AG04450 (cell line): ENCODE results near the gene SELE. TPM values are rescaled to one million over a fixed set of nuclear protein-coding genes. Genes with fewer than 3 reads are reported as not detected.

Experiments
- CTCF ChIA-PET: fragments of 300-600, 350-600 bp; formaldehyde crosslinking; extraction: SDS; loops from one replicate; lab custom pipeline; 2022; ENCODE audit warnings: antibody characterized with exemption, inconsistent platforms; lab: Charles Lee
- POLR2A ChIA-PET: fragments of 350-600 bp; formaldehyde crosslinking; extraction: SDS; loops from one replicate; lab custom pipeline; 2021; ENCODE audit warnings: antibody characterized with exemption, inconsistent platforms; lab: Yijun Ruan, JAX
- DNase-seq: peaks from one replicate; pipeline ENCODE4 v3.0.0-alpha.2; 2011; ENCODE audit warnings: low read depth, low spot score
- H3K27ac ChIP-seq: one replicate; pipeline ENCODE4 v1.5.1; 2012; ENCODE audit warnings: low read depth, low read length, control low read depth
- H3K27me3 ChIP-seq: one replicate; pipeline ENCODE4 v1.6.0; 2012; ENCODE audit warnings: low read length; ENCODE audit not compliant: control insufficient read depth, insufficient read depth
- H3K4me3 ChIP-seq: 2 replicates; pipeline ENCODE4 v1.5.1; 2011; ENCODE audit warnings: mild to moderate bottlenecking, low read depth, low read length, control low read depth
- H3K9me3 ChIP-seq: 2 replicates; pipeline ENCODE4 v1.5.1; 2012; ENCODE audit warnings: low read length; ENCODE audit not compliant: control insufficient read depth, insufficient read depth
- polyA plus RNA-seq: library from polyadenylated mRNA; depleted of rRNA; stranded (reverse); fragments of >200 nt; gene quantifications from 2 replicates; pipeline ENCODE4 v1.2.3, GENCODE V29; 2011
- TF ChIP-seq, protein P1 (sequence below): IDR thresholded peaks from 2 replicates; pipeline ENCODE4 v1.5.1; 2011; ENCODE audit warnings: low read depth, low read length, control low read depth, inconsistent platforms

The SELE gene
- polyA plus RNA-seq, 1 experiment: not detected

DNA sequence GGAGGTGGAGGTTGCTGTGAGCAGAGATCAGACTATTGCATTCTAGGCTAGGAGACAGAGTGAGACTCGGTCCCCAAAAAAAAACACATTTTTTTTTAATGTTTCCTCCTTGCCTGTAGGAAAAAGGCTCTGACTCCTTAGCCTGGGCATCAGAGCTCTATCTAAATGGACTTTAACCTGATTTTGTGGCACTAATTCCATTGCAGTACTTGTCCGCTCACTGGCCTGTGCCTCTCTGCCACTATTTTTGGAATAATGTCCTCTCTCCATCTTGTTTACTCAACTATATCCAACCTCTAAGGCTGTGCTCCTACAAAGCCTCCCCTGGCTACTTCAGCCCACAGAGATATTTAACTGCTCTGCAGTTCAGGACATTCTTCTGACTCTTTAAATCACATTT, 34.3 kb upstream of the SELE start:
- POLR2A ChIA-PET: no interaction called here
- Histone ChIP-seq H3K27ac (no peak overlapping the region), H3K4me3 (no peak overlapping the region), H3K9me3 (no peaks in the 10 kb centered on the region), H3K27me3 (peaks cover 13% of the 10 kb centered on the region)
- DNase-seq: no peak
- CTCF ChIA-PET: no interaction called here
- TF ChIP-seq, protein P1, sequence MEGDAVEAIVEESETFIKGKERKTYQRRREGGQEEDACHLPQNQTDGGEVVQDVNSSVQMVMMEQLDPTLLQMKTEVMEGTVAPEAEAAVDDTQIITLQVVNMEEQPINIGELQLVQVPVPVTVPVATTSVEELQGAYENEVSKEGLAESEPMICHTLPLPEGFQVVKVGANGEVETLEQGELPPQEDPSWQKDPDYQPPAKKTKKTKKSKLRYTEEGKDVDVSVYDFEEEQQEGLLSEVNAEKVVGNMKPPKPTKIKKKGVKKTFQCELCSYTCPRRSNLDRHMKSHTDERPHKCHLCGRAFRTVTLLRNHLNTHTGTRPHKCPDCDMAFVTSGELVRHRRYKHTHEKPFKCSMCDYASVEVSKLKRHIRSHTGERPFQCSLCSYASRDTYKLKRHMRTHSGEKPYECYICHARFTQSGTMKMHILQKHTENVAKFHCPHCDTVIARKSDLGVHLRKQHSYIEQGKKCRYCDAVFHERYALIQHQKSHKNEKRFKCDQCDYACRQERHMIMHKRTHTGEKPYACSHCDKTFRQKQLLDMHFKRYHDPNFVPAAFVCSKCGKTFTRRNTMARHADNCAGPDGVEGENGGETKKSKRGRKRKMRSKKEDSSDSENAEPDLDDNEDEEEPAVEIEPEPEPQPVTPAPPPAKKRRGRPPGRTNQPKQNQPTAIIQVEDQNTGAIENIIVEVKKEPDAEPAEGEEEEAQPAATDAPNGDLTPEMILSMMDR: no peak

DNA sequence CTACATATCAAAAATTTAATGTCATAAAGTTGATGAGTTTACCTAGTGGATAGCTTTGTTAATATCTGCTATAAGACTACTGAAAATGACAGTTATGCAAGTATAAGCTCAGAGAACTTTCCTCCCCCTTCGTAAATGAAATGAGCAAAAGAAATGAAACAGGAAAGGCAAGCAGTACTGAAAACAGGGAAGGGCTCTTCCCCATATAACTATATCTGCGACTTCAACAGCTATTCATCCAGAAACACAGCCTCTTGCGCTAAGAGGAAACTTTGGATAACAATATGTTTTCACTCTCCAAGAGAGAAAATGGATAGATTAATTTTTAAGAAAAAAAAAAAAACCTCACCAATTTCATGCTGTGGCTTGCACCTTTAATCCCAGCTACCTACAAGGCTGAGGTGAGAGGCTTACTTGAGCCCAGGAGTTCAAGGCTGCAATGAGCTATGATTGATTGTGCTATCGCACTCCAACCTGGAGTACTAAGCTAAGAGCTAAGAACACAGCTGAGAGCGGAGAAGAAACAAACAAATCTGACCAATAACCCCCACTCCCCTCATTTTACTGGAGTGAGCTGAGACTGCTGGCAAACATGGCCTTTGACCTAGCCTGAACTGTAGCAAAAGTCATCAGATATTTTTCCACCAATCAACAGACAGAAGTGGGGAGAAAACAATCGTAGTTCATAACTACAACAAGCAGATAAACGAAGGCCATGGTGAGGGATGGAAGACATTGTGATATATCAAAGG, 31.9 kb upstream of the SELE start:
- Histone ChIP-seq H3K9me3 (no peaks in the 10 kb centered on the region), H3K27me3 (peaks cover 11% of the 10 kb centered on the region), H3K27ac (no peak overlapping the region), H3K4me3 (no peak overlapping the region)
- DNase-seq: no peak
- TF ChIP-seq, protein P1: no peak
- ChIA-PET CTCF (no interaction called here), POLR2A (no interaction called here)

DNA sequence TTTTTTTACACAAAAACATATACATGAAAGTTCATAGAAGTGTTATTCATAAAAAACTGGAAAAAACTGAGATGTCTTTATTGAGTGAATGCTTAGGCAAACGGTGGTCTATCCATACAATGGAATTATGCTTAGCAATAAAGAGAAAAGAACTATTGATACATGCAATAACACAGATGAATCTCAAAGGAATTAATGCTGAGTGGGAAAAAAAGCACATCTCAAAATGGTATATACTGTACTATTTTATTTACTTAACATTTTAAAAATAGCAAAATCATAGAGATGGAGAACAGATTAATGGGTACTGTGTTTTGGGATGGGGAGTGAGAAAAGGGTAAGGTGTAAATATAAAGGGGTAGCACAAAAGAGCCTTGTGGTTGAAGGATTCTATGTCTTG, 31.0 kb upstream of the SELE start:
- ChIA-PET CTCF (interaction anchor here (0.7 kb wide), 1 partner anchor 28 kb away, joined by 4 read pairs; no protein-coding TSS in a partner anchor), POLR2A (no interaction called here)
- H3K4me3 ChIP-seq: no peak overlapping the region
- no peaks in the 10 kb centered on the region for H3K9me3 ChIP-seq
- DNase-seq: no peak
- H3K27ac ChIP-seq: no peak overlapping the region
- TF ChIP-seq, protein P1: no peak
- H3K27me3 ChIP-seq: peaks cover 8% of the 10 kb centered on the region

DNA sequence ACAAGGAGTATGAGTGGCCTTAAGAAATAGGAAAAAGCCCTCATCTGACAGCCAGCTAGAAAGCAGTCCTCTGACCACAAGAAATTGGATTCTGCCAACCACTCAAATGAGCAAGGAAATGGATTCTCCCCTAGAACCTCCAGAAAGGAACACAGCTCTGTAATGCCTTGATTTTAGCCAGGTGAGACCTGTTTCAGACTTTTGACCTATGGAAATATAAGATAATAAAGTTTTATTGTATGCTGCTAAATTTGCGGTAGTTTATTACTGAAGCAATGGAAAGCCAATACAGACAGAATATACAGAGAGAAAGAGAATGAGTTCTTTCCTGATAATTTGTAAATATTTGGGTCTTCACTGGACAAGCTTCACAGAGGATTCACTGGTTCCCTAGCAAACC, 28.8 kb upstream of the SELE start:
- Histone ChIP-seq H3K27me3 (peaks cover 2% of the 10 kb centered on the region), H3K27ac (no peak overlapping the region), H3K9me3 (no peaks in the 10 kb centered on the region), H3K4me3 (no peak overlapping the region)
- DNase-seq: no peak
- TF ChIP-seq, protein P1: no peak
- CTCF ChIA-PET: no interaction called here
- POLR2A ChIA-PET: no interaction called here

DNA sequence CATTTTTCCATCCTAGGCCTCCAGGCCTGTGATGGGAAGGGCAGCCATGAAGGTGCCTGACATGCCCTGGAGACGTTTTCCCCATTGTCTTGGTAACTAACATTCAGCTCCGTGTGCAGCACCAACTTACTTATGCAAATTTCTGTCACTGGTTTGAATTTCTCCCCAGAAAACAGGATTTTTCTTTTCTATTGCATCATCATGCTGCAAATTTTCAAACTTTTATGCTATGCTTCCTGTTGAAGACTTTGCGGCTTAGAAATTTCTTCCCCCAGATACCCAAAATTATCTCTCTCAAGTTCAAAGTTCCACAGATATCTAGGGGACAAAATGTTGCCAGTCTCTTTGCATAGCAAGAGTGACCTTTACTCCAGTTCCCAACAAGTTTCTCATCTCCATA, 25.2 kb upstream of the SELE start:
- Histone ChIP-seq H3K27ac (no peak overlapping the region), H3K9me3 (no peaks in the 10 kb centered on the region), H3K27me3 (peaks cover 2% of the 10 kb centered on the region), H3K4me3 (no peak overlapping the region)
- ChIA-PET POLR2A (no interaction called here), CTCF (no interaction called here)
- TF ChIP-seq, protein P1: no peak
- DNase-seq: no peak
